8988T (cell line): Measurements from ENCODE around the gene RMI2.
"Not testable (repeated sequence)": the region's sequence is repeated elsewhere in the genome, so short reads cannot be mapped to it uniquely, and the experiment has no call there.

Experiments
- DNase-seq: peaks from one replicate; pipeline ENCODE4 v3.0.0; 2011

The RMI2 gene

DNA sequence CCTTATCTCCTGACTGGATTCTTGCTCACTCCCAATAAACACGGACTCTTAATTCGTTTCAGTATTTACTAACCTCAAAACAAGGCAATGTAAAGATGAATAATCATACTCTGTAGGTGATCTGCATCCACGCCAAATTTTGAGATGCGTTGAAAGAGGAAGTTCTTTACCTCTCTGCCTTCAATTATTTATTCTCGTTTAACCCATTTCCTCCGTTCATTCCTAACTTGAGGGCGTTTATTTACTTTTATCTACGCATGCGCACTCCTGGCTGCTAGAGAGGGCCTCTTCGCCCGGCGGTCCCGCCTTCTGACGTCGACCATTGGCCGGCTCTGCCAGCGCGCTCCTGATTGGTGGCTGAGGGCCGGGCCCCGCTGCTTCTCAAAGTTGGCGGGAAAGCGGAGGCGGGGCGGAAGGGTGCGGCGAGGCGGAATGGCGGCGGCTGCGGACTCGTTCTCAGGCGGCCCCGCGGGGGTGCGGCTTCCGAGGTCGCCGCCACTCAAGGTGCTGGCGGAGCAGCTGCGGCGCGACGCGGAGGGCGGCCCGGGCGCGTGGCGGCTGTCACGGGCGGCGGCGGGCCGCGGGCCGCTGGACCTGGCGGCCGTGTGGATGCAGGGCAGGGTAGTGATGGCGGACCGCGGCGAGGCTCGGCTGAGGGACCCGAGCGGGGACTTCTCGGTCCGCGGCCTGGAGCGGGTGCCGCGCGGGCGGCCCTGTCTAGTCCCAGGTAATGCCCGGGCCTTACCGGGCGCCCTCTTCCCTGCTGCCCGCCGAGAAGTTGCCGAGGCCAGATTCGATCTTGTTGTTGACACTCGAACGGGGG, at the start of gene RMI2:
RMI2 (plus strand) TSS at position 420 of the 823 bp plus-strand sequence; CDS start at position 433, 13 bp downstream.
- DNase-seq: peak; percentile 89

DNA sequence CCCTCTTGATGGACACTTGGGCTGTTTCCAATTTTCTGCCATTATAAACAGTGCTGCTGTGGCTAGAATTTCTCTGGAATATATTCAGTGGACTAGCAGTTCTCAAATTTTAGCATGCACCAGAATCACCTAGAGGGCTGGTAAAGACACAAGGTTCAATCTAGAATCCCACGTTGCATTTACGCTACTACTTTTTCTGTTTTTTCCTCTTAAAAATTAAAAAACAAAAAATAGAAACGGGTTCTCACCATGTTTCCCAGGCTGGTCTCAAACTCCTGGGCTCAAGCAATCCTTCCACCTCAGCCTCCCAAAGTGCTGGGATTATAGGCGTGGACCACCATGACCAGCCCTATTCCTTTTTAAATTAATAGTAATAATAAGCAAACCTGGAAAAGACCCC, 49.6 kb upstream of the RMI2 start:
- DNase-seq: no peak

DNA sequence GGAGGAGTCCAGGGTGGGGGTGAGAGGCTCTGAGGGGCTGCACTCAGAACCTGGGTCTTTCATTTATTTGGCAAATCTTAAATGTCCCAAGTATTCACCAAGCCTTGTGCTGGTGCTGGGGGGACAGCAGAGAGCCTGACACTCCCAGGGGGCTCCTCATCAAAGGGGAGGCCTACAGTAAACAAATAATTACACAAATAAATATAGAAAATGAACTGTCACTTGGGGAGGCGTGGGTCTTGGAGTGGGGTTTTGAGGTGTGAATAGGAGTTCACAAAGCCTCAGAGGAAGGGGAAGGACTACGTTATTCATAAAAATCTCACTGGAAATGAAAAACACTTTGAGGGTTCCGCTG, 48.9 kb upstream of the RMI2 start:
- no peak for DNase-seq

- no peak for DNase-seq
These were observed 48.4 kb upstream of the RMI2 start for GRCh38 chr16:11296706-11297491.

DNA sequence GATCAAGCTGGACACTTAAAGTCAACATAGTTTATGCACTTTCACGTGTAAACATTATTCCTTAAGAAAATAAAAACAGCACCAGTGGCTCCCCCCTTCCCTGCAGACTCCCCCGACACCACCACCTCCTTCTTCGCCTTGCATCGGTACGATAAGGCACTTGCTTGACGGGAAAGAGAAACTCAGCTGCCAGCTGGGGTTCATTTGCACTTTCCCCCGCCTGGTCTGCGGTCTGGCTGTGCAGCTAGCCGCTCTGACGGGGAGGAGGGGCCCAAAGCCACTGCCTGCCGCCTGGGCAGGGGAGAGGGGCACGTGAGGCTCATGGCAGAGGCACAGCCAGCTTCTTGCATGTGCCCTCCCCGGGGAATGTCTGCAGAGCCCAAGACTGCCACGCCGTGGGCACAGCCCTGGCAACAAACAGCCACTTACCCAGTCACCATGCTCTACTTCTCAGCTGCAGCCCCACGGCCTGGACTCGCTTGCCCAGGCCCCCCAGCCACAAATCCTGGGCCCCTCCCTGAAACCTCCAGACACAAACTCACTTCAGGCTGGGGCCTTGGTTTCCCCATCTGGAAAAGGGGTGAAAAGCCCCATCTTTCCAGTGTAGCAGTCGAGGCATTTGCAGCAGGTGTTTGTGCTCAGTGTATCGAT, 47.6 kb upstream of the RMI2 start:
- no peak for DNase-seq

DNA sequence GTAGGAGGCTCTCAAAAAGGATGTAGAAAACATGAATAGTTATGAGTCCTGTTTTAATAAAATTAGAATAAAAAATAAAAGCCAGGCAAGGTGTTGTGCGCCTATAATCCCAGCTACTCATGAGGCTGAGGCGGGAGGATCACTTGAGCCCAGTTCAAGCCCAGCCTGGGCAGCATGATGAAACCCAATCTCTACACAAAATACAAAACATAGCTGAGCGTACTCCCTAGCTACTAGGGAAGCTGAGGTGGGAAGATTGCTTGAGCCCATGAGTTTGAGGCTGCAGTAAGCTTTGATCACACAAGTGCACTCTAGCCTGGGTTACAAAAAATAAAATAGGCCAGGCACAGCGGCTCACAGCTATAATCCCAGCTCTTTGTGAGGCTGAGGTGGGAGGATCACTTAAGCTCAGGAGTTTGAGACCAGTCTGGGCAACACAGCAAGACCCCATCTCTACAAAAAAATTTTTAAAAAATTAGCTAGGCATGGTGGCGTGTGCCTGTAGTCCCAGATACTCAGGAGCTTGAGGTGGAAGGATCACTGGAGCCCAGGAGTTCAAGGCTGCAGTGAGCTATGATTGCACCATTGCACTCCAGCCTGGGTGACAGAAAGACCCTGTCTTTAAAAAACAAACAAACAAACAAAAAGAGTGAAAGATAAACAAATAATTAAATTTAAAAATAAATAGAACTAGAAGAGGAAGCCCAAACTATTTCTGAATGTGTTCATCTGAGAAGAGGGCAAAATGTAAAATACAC, 46.9 kb upstream of the RMI2 start:
- no peak for DNase-seq

- DNase-seq: not testable (repeated sequence)
These were observed 46.2 kb upstream of the RMI2 start for GRCh38 chr16:11298950-11299547.

GRCh38 chr16:11299865-11300559, 45.2 kb upstream of the RMI2 start:
- DNase-seq: no peak

GRCh38 chr16:11300560-11300892, 44.7 kb upstream of the RMI2 start:
- no peak for DNase-seq

DNA sequence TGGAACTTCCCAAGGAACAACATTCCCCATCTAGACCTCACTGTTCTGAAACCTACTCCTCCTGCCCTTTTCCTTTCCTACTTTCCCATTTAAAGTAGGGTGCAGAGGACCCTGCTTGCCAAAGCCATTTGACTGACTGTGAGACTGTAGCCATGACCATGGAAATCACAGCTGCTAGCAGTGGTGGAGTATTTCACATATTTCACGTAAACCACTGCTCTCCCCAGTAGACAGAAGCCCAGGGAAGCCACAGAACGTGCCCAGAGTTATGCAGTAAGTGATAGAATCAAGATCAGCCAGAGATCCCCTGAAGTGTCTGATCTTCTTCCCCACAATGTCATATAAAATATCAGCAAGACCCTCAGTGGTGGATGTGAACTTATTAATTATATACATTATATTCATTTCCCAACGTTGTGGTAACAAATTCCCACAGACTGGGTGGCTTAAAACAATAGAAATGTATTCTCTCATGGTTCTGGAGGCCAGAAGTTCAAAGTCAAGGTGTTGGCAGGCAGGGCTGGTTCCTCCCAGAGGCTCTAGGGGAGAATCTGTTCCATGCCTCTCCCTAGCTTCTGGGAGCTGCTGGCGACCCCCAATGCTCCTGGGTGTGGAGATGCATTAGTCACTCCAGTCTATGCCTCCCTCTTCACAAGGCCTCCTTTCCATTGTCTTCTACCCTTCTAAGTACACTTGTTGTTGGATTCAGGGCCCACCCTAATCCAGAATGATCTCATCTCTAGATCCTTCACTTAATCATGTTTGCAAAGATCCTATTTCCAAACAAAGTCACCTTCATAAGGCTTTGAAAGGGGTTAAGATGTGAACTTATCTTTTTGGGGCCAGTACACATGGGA, 43.4 kb upstream of the RMI2 start:
- no peak for DNase-seq

DNA sequence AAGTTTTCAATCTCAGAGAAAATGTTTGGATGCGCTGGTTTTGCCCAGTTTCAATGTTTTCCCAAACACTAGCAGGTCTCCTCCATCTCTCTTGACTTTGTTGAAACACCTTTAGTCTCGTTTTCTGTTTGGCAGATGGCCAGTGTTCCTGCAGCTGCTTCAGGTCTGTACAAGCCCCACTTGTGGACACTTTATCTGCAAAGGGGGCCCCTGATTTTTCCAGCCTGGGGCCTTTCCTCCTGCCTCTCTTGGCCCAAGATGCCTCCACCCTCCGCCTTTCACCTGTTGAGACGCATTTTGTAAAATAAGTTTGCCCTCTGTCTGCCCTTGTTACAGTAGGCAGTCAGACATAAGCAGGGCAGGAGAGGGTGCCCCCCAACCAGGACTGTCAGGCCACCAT, 42.3 kb upstream of the RMI2 start:
- DNase-seq: no peak

DNA sequence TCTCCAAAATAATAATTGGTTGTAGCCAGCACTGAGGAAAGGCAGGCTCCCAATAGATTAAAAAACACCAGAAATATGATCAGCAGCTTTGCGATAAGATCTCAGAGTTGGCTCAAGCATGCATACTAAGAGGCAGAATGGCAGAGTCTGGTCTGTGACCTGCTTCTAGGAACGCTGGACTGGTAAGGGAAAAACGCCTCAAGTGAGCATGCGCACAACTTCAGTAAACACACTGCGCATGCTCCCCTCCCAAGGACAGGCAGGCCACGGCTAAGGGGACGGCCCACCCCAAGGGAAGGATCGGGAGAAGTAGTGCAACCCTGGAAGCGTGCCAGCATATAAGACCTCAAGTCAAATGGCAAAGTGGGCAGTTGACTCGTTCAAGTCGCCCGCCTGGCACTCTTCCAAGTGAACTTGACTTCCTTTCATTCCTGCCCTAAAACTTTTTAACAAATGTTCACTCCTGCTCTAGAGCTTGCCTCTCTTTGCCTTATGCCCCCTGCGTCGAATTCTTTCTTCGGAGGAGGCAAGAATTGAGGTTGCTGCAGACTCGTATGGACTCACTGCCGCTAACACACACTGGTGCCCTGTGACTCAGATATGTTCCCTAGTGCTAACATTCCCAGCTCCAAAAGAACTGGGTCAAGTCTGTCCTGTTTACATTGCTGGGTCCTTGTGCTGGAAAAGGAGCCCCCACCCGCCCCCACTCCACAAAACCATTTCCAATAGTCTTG, 41.7 kb upstream of the RMI2 start:
- no peak for DNase-seq

DNA sequence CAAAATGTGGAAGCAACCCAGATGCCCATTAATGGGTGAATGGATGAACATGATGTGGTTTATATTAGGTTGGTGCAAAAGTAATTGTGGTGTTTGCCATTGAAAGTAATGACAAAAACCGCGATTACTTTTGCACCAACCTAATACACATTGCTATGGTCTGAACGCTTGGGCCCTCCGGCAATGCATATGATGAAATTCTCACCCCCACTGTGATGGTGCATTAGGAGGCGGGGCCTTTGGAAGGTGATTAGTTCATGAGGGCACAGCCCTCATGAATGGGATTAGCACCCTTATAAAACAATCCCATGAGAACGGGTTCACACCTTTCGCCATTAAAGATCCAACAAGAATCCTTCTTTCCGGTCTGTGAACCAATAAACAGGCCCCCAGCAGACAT, 38.9 kb upstream of the RMI2 start:
- DNase-seq: no peak

DNA sequence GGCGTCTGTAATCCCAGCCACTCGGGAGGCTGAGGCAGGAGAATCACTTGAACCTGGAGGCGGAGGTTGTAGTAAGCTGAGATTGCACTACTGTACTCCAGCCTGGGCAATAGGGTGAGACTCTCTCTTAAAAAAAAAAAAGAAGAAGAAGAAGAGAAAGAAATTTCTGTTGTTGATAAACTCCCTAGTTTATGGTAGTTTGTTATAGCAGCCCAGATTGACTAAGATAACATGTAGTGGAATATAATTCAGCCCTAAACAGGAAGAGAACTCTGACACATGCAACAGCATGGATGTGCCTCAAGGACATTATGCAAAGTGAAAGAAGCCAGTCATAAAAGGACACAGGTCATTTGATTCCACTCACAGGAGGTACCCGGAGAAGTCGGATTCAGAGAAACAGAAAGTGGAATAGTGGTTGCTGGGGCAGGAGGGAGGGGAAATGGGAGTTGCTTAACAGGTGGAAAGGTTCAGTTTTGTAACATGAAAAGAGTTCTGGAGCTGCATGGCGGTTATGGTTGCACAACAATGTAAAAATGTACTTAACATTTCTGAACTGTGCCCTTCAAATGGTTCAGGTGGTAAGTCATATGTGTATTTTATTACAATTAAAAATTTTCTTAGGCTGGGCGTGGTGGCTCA, 38.1 kb upstream of the RMI2 start:
- DNase-seq: no peak

DNA sequence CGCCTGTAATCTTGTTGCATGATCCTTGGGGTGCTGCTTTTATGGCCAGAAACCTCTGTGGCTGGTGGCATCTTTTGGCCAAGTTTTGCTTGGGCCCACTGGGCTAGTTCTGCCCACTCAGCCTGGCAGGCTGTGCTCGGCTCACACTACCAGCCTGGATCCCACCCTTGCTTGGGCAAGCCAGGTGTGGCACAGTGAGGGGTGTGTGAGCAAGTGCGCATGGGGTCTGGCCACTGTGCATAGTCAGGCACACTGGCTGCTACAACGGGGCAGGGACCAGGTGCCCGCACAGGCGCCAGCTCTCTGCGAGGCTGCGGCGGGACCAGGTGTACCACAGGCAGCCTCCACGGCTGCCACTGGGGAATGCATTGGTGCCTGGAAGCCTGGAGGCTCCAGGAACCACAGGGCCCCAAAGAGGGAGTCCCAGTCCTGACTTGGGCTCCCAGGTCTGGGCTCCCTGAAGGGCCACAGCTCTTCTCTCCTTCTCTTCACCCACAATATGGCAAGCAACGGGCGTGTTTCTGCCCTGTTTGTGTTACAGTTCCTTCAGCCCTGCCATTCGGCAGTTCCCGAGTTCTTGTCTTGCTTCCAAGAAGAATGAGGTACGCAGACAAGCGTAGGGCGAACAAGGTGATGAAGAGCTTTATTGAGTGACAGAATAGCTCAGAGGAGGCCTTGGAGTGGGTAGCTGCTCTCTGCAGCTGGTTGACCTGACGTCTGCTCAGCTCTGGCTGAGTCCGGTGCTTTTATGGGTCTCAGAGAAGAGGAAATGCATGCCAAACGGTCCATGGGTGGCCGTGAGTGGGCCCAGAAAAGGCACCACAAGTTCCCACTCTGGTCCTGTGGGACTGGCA, 37.4 kb upstream of the RMI2 start:
- DNase-seq: no peak

- no peak for DNase-seq
These were observed 36.6 kb upstream of the RMI2 start for GRCh38 chr16:11308493-11309283.

GRCh38 chr16:11309895-11310633, 35.2 kb upstream of the RMI2 start:
- DNase-seq: no peak
